ENCODE results near the gene CD300E.
"Not testable (repeated sequence)": the region's sequence is repeated elsewhere in the genome, so short reads cannot be mapped to it uniquely, and the experiment has no call there.

CD300E gene

GRCh38 chr17:74637265-74637664 lies 13.7 kb upstream of the CD300E start:
- H3K4me3 ChIP-seq (ENCODE audit: low read length): no peak overlapping the region

GRCh38 chr17:74636541-74637085 lies 13.1 kb upstream of the CD300E start:
- H3K4me3 ChIP-seq (ENCODE audit: low read length); DNase-seq (ENCODE audit: low read depth): not testable (repeated sequence)

More at GRCh38 chr17:74637265-74637664, 13.7 kb upstream of the CD300E start:
- no peak for DNase-seq (ENCODE audit: low read depth)
- TF ChIP-seq, protein P1, sequence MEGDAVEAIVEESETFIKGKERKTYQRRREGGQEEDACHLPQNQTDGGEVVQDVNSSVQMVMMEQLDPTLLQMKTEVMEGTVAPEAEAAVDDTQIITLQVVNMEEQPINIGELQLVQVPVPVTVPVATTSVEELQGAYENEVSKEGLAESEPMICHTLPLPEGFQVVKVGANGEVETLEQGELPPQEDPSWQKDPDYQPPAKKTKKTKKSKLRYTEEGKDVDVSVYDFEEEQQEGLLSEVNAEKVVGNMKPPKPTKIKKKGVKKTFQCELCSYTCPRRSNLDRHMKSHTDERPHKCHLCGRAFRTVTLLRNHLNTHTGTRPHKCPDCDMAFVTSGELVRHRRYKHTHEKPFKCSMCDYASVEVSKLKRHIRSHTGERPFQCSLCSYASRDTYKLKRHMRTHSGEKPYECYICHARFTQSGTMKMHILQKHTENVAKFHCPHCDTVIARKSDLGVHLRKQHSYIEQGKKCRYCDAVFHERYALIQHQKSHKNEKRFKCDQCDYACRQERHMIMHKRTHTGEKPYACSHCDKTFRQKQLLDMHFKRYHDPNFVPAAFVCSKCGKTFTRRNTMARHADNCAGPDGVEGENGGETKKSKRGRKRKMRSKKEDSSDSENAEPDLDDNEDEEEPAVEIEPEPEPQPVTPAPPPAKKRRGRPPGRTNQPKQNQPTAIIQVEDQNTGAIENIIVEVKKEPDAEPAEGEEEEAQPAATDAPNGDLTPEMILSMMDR (IDR thresholded peaks at IDR 0.05; ENCODE audit: insufficient read depth, low read depth, low read length, missing control alignments): no peak

DNA sequence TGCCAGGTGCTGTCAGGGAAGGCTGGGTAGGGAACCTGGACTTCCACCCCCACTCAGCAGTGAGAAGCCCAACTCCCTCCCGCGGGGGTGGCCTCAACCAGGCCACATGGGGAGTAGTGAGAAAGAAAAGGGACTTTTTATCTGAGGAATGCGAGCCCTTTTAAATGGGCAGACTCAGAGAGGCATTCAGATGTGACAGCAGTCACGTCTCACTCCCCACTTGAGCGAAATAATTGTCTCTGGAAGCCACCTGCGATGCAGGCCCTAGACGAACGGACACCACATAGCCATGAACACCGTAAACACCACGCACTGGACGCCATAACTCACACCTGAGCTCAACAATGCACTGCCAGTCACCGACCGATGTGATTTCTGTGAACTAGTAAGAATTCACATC lies 11.9 kb upstream of the CD300E start:
- DNase-seq (ENCODE audit: low read depth): no peak
- no peak overlapping the region for H3K4me3 ChIP-seq (ENCODE audit: low read length)
- TF ChIP-seq, protein P1 (IDR thresholded peaks at IDR 0.05; ENCODE audit: insufficient read depth, low read depth, low read length, missing control alignments): no peak

DNA sequence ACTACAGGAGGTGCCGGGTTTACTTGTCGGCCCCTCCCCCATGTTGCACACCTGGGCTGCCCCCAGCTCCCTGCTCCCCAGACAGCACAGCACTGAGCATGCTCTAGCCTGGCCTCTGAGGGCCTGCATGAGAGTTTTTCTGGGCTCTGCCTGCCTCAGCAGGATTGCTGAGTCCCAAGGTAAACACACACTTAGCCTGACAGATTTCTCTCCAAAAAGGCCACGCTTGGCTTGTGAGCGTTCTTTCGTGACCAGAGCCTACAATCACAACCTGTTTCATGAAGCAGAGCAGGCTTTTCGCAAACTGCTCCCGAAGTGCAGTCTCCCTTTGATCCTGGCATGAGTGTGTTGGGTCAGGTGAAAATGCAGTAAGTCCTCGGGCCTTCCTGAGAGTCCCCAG lies 9.8 kb upstream of the CD300E start:
- H3K4me3 ChIP-seq (ENCODE audit: low read length): no peak overlapping the region
- TF ChIP-seq, protein P1 (IDR thresholded peaks at IDR 0.05; ENCODE audit: insufficient read depth, low read depth, low read length, missing control alignments): no peak
- DNase-seq (ENCODE audit: low read depth): no peak

DNA sequence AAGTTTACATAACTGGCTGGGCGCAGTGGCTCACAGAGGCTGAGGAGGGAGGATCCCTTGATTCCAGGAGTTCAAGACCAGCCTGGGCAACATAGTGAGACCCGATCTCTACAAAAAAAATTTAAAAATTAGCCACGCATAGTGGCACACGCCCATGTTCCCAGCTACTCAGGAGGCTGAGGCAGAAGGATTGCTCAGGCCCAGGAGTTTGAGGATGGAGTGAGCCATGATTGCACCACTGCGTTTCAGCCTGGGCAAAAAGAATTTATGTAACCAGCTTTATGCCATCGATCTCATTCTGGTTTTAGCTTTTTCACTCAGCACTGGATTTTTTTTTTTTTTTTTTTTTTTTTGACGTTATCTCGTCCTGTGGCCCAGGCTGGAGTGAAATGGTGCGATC lies 9.1 kb upstream of the CD300E start:
- DNase-seq (ENCODE audit: low read depth): no peak
- H3K4me3 ChIP-seq (ENCODE audit: low read length): no peak overlapping the region
- TF ChIP-seq, protein P1 (IDR thresholded peaks at IDR 0.05; ENCODE audit: insufficient read depth, low read depth, low read length, missing control alignments): no peak

DNA sequence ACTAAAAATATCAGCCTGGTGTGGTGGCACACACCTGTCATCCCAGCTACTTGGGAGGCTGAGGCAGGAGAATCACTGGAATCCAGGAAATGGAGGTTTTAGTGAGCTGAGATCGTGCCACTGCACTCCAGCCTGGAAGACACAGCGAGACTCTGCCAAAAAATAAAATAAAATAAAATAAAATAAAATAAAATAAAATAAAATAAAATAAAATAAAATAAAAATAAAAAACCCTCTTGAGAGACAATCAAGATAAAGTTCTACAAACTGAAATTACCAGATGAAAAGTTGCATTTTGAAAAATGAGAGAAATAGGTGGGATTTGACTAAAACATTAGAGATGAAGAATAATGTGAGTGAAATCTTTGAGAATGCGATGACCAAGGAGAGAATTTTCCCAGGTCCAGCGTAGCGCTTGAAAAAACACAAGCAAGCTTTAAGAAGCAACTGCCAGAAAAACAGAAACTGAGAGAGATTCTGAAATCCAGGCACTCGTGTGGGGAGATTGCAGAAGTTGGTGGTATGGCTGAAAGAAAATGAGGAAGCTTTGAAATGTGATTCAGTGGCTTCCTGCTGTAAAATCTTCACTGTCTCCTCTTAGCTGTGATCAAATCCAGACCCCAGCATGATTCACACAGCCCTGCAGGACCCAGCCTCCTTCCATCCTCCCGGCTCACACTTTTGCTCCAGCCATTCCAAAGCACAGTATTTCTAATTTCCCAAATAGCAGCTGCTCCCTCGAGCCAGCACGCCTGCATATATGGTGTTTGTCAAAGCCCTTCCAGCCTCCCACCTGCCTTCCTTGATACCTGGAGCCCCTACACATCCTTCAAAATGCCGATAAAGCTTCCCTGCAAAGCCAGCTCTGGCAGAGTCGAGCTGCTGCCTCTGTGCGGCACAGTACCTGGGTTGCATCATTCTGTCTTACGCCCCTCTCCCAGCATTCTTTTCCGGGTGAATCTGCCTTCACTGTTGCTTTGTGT lies 8.2 kb upstream of the CD300E start:
- no peak overlapping the region for H3K4me3 ChIP-seq (ENCODE audit: low read length)
- no peak for DNase-seq (ENCODE audit: low read depth)
- TF ChIP-seq, protein P1 (IDR thresholded peaks at IDR 0.05; ENCODE audit: insufficient read depth, low read depth, low read length, missing control alignments): no peak

- not testable (repeated sequence) for H3K4me3 ChIP-seq (ENCODE audit: low read length)
Observed at GRCh38 chr17:74630251-74630650, 6.7 kb upstream of the CD300E start.

DNA sequence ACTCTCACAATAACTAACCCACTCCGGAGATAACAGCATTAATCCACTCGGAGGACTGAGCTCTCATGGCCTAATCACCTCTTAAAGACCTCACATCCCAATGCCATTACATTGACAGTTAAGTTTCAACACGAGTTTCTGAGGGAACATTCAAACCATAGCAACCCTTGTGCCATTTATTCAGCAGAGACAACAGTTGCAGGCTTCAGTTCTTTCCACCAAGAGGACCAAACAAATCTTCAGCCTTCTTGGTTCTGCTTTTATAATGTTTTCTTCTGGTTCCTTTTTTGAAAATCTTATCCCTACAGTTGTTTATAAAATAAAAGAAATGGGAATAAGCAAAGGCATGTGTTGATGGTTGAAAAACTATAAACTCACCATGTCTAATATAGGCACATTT lies 2.1 kb upstream of the CD300E start:
- no peak for DNase-seq (ENCODE audit: low read depth)
- TF ChIP-seq, protein P1 (IDR thresholded peaks at IDR 0.05; ENCODE audit: insufficient read depth, low read depth, low read length, missing control alignments): no peak
- no peak overlapping the region for H3K4me3 ChIP-seq (ENCODE audit: low read length)

More at GRCh38 chr17:74630251-74630650, 6.7 kb upstream of the CD300E start:
- DNase-seq (ENCODE audit: low read depth): not testable (repeated sequence)

Measured in epithelial cell of esophagus (primary cell).